Activated naive CD8-positive, alpha-beta T cell treated with anti-CD3 and anti-CD28 coated beads, Interleukin-2, amount 10 ng/mL, durations not matched to agents 7 days and 5 days (primary cell): Measurements from ENCODE around the gene HDAC5. TPM values are rescaled to one million over a fixed set of nuclear protein-coding genes. Genes with fewer than 3 reads are reported as not detected.
"Not testable (repeated sequence)": the region's sequence is repeated elsewhere in the genome, so short reads cannot be mapped to it uniquely, and the experiment has no call there.

Experiments
- ATAC-seq: fragments of 150-1000 bp; cut with Tn5 transposase; one replicate; pipeline ENCODE4 v1.10.0; 2021; ENCODE audit warnings: low read depth, moderate library complexity
- POLR2A ChIA-PET: fragments of 350-600 bp; sonication (Branson Sonifier 250); formaldehyde crosslinking; loops from one replicate; lab custom pipeline; 2021; ENCODE audit warnings: antibody characterized with exemption; lab: Charles Lee
- DNase-seq: peaks from one replicate; pipeline ENCODE4 v3.0.0; 2021
- H3K27ac Mint-ChIP-seq: one replicate; pipeline ENCODE4 v1.8.0; 2022; ENCODE audit warnings: mild to moderate bottlenecking, mixed read lengths
- H3K27me3 Mint-ChIP-seq: one replicate; pipeline ENCODE4 v1.8.0; 2022; ENCODE audit warnings: mild to moderate bottlenecking, moderate library complexity, mixed read lengths
- H3K36me3 Mint-ChIP-seq: one replicate; pipeline ENCODE4 v1.8.0; 2021; ENCODE audit warnings: mild to moderate bottlenecking, mixed read lengths
- H3K4me1 Mint-ChIP-seq: one replicate; pipeline ENCODE4 v1.8.0; 2021; ENCODE audit warnings: mixed read lengths
- H3K4me3 Mint-ChIP-seq: one replicate; pipeline ENCODE4 v1.8.0; 2022; ENCODE audit warnings: mild to moderate bottlenecking, moderate library complexity, mixed read lengths
- H3K9me3 Mint-ChIP-seq: one replicate; pipeline ENCODE4 v1.8.0; 2021; ENCODE audit warnings: mixed read lengths
- total RNA-seq, 2 experiments: library from RNA; stranded (reverse); gene quantifications; one replicate each; pipeline ENCODE4 v1.2.3, GENCODE V29; 2021

HDAC5 gene
- total RNA-seq, 2 experiments from 2014 or later = 46.2 to 48.4 TPM

DNA sequence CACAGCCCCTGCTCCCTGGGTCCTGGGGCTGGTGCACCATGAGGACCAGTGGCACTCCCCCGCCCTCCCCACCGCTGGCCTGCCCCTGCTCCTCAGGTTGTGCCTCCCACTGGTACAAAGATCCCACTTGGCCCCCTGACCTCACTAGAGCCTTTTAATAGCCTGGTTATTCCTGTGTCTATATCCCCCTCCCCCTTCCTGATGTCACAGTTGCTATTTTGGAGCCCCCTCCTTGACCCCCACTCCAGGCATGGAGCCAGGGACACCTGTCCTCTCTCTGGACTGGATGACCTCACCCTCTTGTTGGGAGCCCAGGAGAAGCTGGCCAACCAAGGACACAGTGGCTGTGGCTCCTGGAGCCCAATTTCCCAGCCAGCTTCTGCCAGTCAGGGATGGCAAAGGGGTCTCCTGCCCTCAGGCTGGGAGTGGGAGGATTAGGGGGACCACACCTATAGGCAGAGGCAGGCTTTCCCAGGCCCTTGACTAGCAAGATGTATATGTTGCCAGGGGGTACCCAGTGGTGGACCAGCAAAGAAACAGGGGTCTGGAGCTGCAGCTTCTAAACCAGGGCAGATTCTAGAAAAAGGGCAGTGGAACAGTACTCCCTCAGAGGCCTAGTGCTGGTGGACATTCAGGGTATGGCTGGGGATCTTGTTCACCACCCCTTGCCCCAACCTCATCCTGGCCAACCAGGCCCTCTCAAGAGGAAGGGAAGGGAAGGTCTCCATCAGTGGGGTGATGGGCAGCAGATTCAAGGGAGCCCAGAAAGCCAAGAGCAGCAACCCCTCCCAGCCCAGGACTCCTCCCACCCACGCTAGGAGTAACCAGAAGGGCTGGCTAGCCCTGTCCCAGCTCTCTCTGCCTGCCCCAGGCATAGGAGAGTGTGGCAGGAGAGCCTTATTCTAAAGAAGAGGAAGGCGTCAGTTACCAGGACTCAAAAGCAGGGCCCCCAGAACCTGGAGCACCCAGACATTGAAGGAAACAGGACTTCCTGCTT is 10.9 kb downstream of the HDAC5 start:
- Mint-ChIP-seq H3K4me1 (peaks cover 18% of the 10 kb centered on the region), H3K4me3 (no peak overlapping the region), H3K9me3 (no peaks in the 10 kb centered on the region), H3K36me3 (peaks cover under 1% of the 10 kb centered on the region), H3K27ac (peak overlapping the region; percentile 40), H3K27me3 (no peaks in the 10 kb centered on the region)
- DNase-seq (no peak), ATAC-seq (no peak)
- POLR2A ChIA-PET = interaction anchor here (0.6 to 1.5 kb wide), 4 partner anchors 10 to 72 kb away, joined by 3 to 4 read pairs (median 4); partner anchors contain the start of gene HDAC5

GRCh38 chr17:44111777-44112176 is 11.7 kb downstream of the HDAC5 start:
- POLR2A ChIA-PET = interaction anchor here (0.6 to 1.5 kb wide), 4 partner anchors 12 to 71 kb away, joined by 3 to 4 read pairs (median 4); partner anchors contain the start of genes HDAC5 and LSM12
- no peak for DNase-seq
- ATAC-seq = no peak
- Mint-ChIP-seq H3K27me3 (no peaks in the 10 kb centered on the region), H3K9me3 (no peaks in the 10 kb centered on the region), H3K36me3 (peaks cover 1% of the 10 kb centered on the region), H3K27ac (peak overlapping the region; percentile 2), H3K4me3 (peak overlapping the region; percentile 76), H3K4me1 (peaks cover 18% of the 10 kb centered on the region)

- Mint-ChIP-seq H3K4me1 (peaks cover 18% of the 10 kb centered on the region), H3K9me3 (no peaks in the 10 kb centered on the region), H3K27me3 (no peaks in the 10 kb centered on the region), H3K36me3 (peaks cover 1% of the 10 kb centered on the region), H3K4me3 (peak overlapping the region; percentile 76), H3K27ac (peak overlapping the region; percentile 34)
- POLR2A ChIA-PET = interaction anchor here (0.5 to 1.5 kb wide), 7 partner anchors 11 to 220 kb away, joined by 3 to 4 read pairs (median 3); partner anchors contain the start of genes HDAC5 and LSM12
- DNase-seq = peak; percentile 79
- ATAC-seq = peak; percentile 82
Observed at GRCh38 chr17:44110823-44111633, 12.4 kb downstream of the HDAC5 start.

DNA sequence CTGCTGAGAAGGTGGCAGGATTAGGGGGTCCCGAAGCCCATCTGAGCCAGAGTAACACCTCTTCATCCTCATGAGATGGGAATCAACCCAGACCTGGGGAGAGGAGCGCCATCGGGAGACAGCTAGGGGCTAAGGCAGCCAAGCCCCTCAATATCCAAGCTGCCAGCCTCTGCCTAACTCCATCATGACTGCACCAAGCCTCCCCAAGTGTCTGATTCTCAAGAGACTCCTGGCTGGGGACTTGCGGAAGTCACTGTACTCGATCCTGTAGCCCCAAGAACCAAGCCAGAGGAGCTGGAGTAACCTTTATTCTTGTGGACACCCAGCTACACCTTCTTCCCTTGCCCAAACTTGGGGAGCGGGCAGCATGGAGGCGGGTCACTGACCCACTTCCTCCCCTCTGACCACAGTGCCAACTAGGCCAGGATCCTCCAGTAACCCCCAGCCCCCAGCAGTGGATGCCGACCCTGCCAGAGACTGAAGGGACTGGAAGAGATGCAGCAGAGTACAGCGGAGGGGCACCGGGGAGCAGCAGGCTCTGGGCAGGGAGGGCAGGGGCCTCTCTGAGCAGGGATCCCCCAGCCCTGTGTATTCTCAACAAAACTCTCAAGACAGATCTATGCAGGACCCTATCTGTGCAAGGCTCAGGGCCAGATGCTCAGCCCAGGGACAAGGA is 13.3 kb downstream of the HDAC5 start:
- no peak for ATAC-seq
- Mint-ChIP-seq H3K27me3 (no peaks in the 10 kb centered on the region), H3K36me3 (peaks cover 1% of the 10 kb centered on the region), H3K4me1 (peaks cover 18% of the 10 kb centered on the region), H3K9me3 (no peaks in the 10 kb centered on the region), H3K27ac (peak overlapping the region; percentile 34), H3K4me3 (peak overlapping the region; percentile 76)
- POLR2A ChIA-PET = interaction anchor here (0.8 to 1.0 kb wide), 2 partner anchors 10 to 12 kb away, joined by 3 read pairs; no protein-coding TSS in a partner anchor
- no peak for DNase-seq

GRCh38 chr17:44109312-44109630 is 14.2 kb downstream of the HDAC5 start:
- H3K9me3 Mint-ChIP-seq = no peaks in the 10 kb centered on the region
- H3K27ac Mint-ChIP-seq = no peak overlapping the region
- POLR2A ChIA-PET = interaction anchor here (0.8 kb wide), 1 partner anchor 9 kb away, joined by 3 read pairs; no protein-coding TSS in a partner anchor
- no peak for ATAC-seq
- no peaks in the 10 kb centered on the region for H3K27me3 Mint-ChIP-seq
- peaks cover 1% of the 10 kb centered on the region for H3K36me3 Mint-ChIP-seq
- no peak overlapping the region for H3K4me3 Mint-ChIP-seq
- peaks cover 18% of the 10 kb centered on the region for H3K4me1 Mint-ChIP-seq
- no peak for DNase-seq

GRCh38 chr17:44108440-44109311 is 14.8 kb downstream of the HDAC5 start:
- peaks cover 18% of the 10 kb centered on the region for H3K4me1 Mint-ChIP-seq
- DNase-seq (no peak), ATAC-seq (no peak)
- no peak overlapping the region for H3K27ac Mint-ChIP-seq
- no peak overlapping the region for H3K4me3 Mint-ChIP-seq
- H3K9me3 Mint-ChIP-seq = no peaks in the 10 kb centered on the region
- H3K36me3 Mint-ChIP-seq = peaks cover 1% of the 10 kb centered on the region
- POLR2A ChIA-PET = no interaction called here
- H3K27me3 Mint-ChIP-seq = no peaks in the 10 kb centered on the region

- peaks cover 15% of the 10 kb centered on the region for H3K4me1 Mint-ChIP-seq
Observed at GRCh38 chr17:44106801-44107200, 16.6 kb downstream of the HDAC5 start.

GRCh38 chr17:44105941-44106340 is 17.5 kb downstream of the HDAC5 start:
- ATAC-seq (no peak), DNase-seq (no peak)
- Mint-ChIP-seq H3K9me3 (no peaks in the 10 kb centered on the region), H3K36me3 (peaks cover 1% of the 10 kb centered on the region), H3K4me1 (peaks cover 8% of the 10 kb centered on the region), H3K27me3 (no peaks in the 10 kb centered on the region), H3K27ac (no peak overlapping the region), H3K4me3 (no peak overlapping the region)
- POLR2A ChIA-PET = interaction anchor here (0.6 kb wide), 1 partner anchor 18 kb away, joined by 3 read pairs; no protein-coding TSS in a partner anchor

More at GRCh38 chr17:44106801-44107200, 16.6 kb downstream of the HDAC5 start:
- ATAC-seq = no peak
- Mint-ChIP-seq H3K27ac (no peak overlapping the region), H3K4me3 (no peak overlapping the region), H3K9me3 (no peaks in the 10 kb centered on the region), H3K36me3 (peaks cover 1% of the 10 kb centered on the region), H3K27me3 (no peaks in the 10 kb centered on the region)
- POLR2A ChIA-PET = no interaction called here
- DNase-seq = no peak

GRCh38 chr17:44105483-44105882 is 18.0 kb downstream of the HDAC5 start:
- Mint-ChIP-seq H3K27me3 (no peaks in the 10 kb centered on the region), H3K27ac (no peak overlapping the region), H3K36me3 (peaks cover 1% of the 10 kb centered on the region), H3K9me3 (no peaks in the 10 kb centered on the region), H3K4me3 (no peak overlapping the region), H3K4me1 (peaks cover 7% of the 10 kb centered on the region)
- ATAC-seq (no peak), DNase-seq (no peak)
- POLR2A ChIA-PET = interaction anchor here (0.6 kb wide), 1 partner anchor 18 kb away, joined by 3 read pairs; no protein-coding TSS in a partner anchor

DNA sequence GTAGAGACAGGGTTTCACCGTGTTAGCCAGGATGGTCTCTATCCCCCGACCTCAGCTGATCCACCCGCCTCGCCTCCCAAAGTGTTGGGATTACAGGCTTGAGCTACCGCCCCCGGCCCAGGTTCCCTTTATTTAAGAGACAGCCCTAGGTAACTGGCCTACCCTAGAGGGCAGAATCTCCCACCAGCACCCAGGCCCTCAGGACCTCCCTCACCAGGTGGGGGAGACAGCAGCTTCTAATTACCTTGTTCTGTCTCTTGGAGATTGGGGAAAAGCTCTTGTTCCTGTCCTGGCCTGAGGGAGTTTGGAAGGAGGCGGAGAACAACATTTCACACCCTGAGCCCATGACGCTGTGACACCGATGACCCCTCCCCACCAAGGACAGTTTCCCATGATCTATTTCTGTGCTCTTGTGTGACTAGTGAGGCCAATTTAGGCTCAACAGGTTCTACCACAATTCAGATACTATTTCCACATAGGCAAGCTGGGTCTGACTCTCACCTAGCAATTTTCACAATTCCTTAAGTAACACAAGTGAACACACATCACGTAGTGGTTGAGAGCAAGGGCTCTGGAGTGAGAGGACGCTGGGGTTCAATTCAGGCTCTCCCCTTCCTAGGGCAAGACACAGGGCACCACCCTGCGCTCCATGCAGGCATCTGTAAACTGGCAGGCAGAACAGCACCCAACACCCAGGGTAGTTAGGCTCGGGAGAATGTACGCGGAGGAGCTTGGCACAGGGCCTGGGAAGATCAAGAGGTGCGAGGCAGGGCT is 20.4 kb downstream of the HDAC5 start:
- POLR2A ChIA-PET = no interaction called here
- Mint-ChIP-seq H3K27me3 (no peaks in the 10 kb centered on the region), H3K4me3 (no peak overlapping the region), H3K4me1 (peaks cover 4% of the 10 kb centered on the region), H3K27ac (no peak overlapping the region), H3K9me3 (no peaks in the 10 kb centered on the region), H3K36me3 (peaks cover 1% of the 10 kb centered on the region)
- no peak for ATAC-seq
- DNase-seq = no peak

GRCh38 chr17:44101858-44102257 is 21.6 kb downstream of the HDAC5 start:
- not testable (repeated sequence) for DNase-seq, H3K4me1 Mint-ChIP-seq, H3K36me3 Mint-ChIP-seq, H3K27me3 Mint-ChIP-seq, H3K27ac Mint-ChIP-seq, H3K9me3 Mint-ChIP-seq, ATAC-seq, H3K4me3 Mint-ChIP-seq
- POLR2A ChIA-PET = interaction anchor here (0.6 kb wide), 1 partner anchor 32 kb away, joined by 4 read pairs; no protein-coding TSS in a partner anchor
